BLaER1 (cell line): Measurements from ENCODE around the gene SUFU.

Experiments
- H3K27ac ChIP-seq: shearing (Covaris generic); formaldehyde crosslinking; 2 replicates; pipeline ENCODE4 v1.8.1; 2022
- H3K27me3 ChIP-seq: shearing (Covaris generic); formaldehyde crosslinking; 2 replicates; pipeline ENCODE4 v1.8.1; 2022
- H3K36me3 ChIP-seq: shearing (Covaris generic); formaldehyde crosslinking; 2 replicates; pipeline ENCODE4 v1.8.1; 2022
- H3K4me1 ChIP-seq: shearing (Covaris generic); formaldehyde crosslinking; 2 replicates; pipeline ENCODE4 v1.8.1; 2022
- H3K4me2 ChIP-seq: shearing (Covaris generic); formaldehyde crosslinking; 2 replicates; pipeline ENCODE4 v1.8.1; 2022
- H3K4me3 ChIP-seq: shearing (Covaris generic); formaldehyde crosslinking; 2 replicates; pipeline ENCODE4 v1.8.1; 2022
- H3K9ac ChIP-seq: shearing (Covaris generic); formaldehyde crosslinking; 2 replicates; pipeline ENCODE4 v1.8.1; 2022
- H3K9me3 ChIP-seq: shearing (Covaris generic); formaldehyde crosslinking; 2 replicates; pipeline ENCODE4 v1.8.1; 2022
- H4K20me1 ChIP-seq: shearing (Covaris generic); formaldehyde crosslinking; 2 replicates; pipeline ENCODE4 v1.8.1; 2022
- Cebpa-rat ChIP-seq: shearing (Covaris generic); IDR thresholded peaks from 2 replicates; pipeline ENCODE4 v1.8.1; 2022

SUFU gene

GRCh38 chr10:102621443-102622325, 117.9 kb downstream of the SUFU start:
- H3K4me2 ChIP-seq: peak overlapping the region; percentile 68
- no peak overlapping the region for H3K4me3 ChIP-seq
- H4K20me1 ChIP-seq: no peaks in the 10 kb centered on the region
- H3K4me1 ChIP-seq: peaks cover 73% of the 10 kb centered on the region
- H3K27ac ChIP-seq: peak overlapping the region; percentile 47; the same call in 1 of the 2 replicates
- no peaks in the 10 kb centered on the region for H3K27me3 ChIP-seq
- peaks cover 46% of the 10 kb centered on the region for H3K36me3 ChIP-seq
- TF ChIP-seq Cebpa-rat: no peak
- H3K9me3 ChIP-seq: peaks cover 14% of the 10 kb centered on the region; the same call in 1 of the 2 replicates
- peak overlapping the region; percentile 30; the same call in 1 of the 2 replicates for H3K9ac ChIP-seq

GRCh38 chr10:102624094-102624493, 120.3 kb downstream of the SUFU start:
- peaks cover 14% of the 10 kb centered on the region; the same call in 1 of the 2 replicates for H3K9me3 ChIP-seq
- no peak overlapping the region for H3K9ac ChIP-seq
- peaks cover 30% of the 10 kb centered on the region for H3K36me3 ChIP-seq
- H3K4me1 ChIP-seq: peaks cover 98% of the 10 kb centered on the region
- TF ChIP-seq Cebpa-rat: no peak
- H3K27me3 ChIP-seq: no peaks in the 10 kb centered on the region
- no peaks in the 10 kb centered on the region for H4K20me1 ChIP-seq
- no peak overlapping the region for H3K4me3 ChIP-seq
- no peak overlapping the region for H3K27ac ChIP-seq
- H3K4me2 ChIP-seq: no peak overlapping the region; the same call in 1 of the 2 replicates

GRCh38 chr10:102624751-102625645, 121.2 kb downstream of the SUFU start:
- H3K4me3 ChIP-seq: no peak overlapping the region
- H3K9me3 ChIP-seq: peaks cover 14% of the 10 kb centered on the region; the same call in 1 of the 2 replicates
- no peak for TF ChIP-seq Cebpa-rat
- H3K4me2 ChIP-seq: peak overlapping the region; percentile 66
- peaks cover 21% of the 10 kb centered on the region for H3K36me3 ChIP-seq
- H4K20me1 ChIP-seq: no peaks in the 10 kb centered on the region
- no peak overlapping the region for H3K27ac ChIP-seq
- peaks cover 100% of the 10 kb centered on the region for H3K4me1 ChIP-seq
- H3K27me3 ChIP-seq: no peaks in the 10 kb centered on the region
- no peak overlapping the region for H3K9ac ChIP-seq

- Histone ChIP-seq H3K9ac (no peak overlapping the region), H3K4me1 (peaks cover 99% of the 10 kb centered on the region), H3K36me3 (peaks cover 19% of the 10 kb centered on the region), H3K4me3 (no peak overlapping the region), H3K27ac (0 out of 2 replicates have a peak overlapping the region, but pooled peaks have one; percentile 8), H4K20me1 (no peaks in the 10 kb centered on the region), H3K4me2 (peak overlapping the region; percentile 66), H3K27me3 (no peaks in the 10 kb centered on the region), H3K9me3 (peaks cover 14% of the 10 kb centered on the region; the same call in 1 of the 2 replicates)
- no peak for TF ChIP-seq Cebpa-rat
These were observed 122.4 kb downstream of the SUFU start for GRCh38 chr10:102626026-102626685.

- H3K27ac ChIP-seq: peak overlapping the region; percentile 56
- no peak overlapping the region for H3K4me3 ChIP-seq
- H3K4me2 ChIP-seq: peak overlapping the region; percentile 80; the same call in 1 of the 2 replicates
- no peaks in the 10 kb centered on the region for H4K20me1 ChIP-seq
- peaks cover 29% of the 10 kb centered on the region for H3K36me3 ChIP-seq
- H3K9ac ChIP-seq: peak overlapping the region; percentile 25; the same call in 1 of the 2 replicates
- no peaks in the 10 kb centered on the region for H3K27me3 ChIP-seq
- peaks cover 99% of the 10 kb centered on the region for H3K4me1 ChIP-seq
- peaks cover 14% of the 10 kb centered on the region; the same call in 1 of the 2 replicates for H3K9me3 ChIP-seq
- TF ChIP-seq Cebpa-rat: no peak
These were observed 123.5 kb downstream of the SUFU start for GRCh38 chr10:102627291-102627735.

GRCh38 chr10:102627736-102628293, 124.0 kb downstream of the SUFU start:
- Histone ChIP-seq H3K36me3 (peaks cover 29% of the 10 kb centered on the region), H3K27ac (peak overlapping the region; percentile 56), H3K9me3 (peaks cover 14% of the 10 kb centered on the region; the same call in 1 of the 2 replicates), H3K9ac (peak overlapping the region; percentile 25; the same call in 1 of the 2 replicates), H3K4me1 (peaks cover 99% of the 10 kb centered on the region), H3K4me2 (peak overlapping the region; percentile 80; the same call in 1 of the 2 replicates), H3K4me3 (no peak overlapping the region), H4K20me1 (no peaks in the 10 kb centered on the region), H3K27me3 (no peaks in the 10 kb centered on the region)
- TF ChIP-seq Cebpa-rat: no peak

- H3K27ac ChIP-seq: 0 out of 2 replicates have a peak overlapping the region, but pooled peaks have one; percentile 56
- no peak overlapping the region for H3K9ac ChIP-seq
- H4K20me1 ChIP-seq: no peaks in the 10 kb centered on the region
- peaks cover 29% of the 10 kb centered on the region for H3K36me3 ChIP-seq
- peak overlapping the region; percentile 80 for H3K4me2 ChIP-seq
- H3K9me3 ChIP-seq: peaks cover 10% of the 10 kb centered on the region; the same call in 1 of the 2 replicates
- no peak for TF ChIP-seq Cebpa-rat
- peaks cover 99% of the 10 kb centered on the region for H3K4me1 ChIP-seq
- no peaks in the 10 kb centered on the region for H3K27me3 ChIP-seq
- no peak overlapping the region for H3K4me3 ChIP-seq
These were observed 124.7 kb downstream of the SUFU start for GRCh38 chr10:102628451-102628911.

- Histone ChIP-seq H4K20me1 (no peaks in the 10 kb centered on the region), H3K9ac (peak overlapping the region; percentile 54; the same call in 1 of the 2 replicates), H3K4me3 (no peak overlapping the region), H3K27ac (peak overlapping the region; percentile 68), H3K4me2 (peak overlapping the region; percentile 80), H3K4me1 (peaks cover 99% of the 10 kb centered on the region), H3K36me3 (peaks cover 29% of the 10 kb centered on the region), H3K9me3 (no peaks in the 10 kb centered on the region), H3K27me3 (no peaks in the 10 kb centered on the region)
- no peak for TF ChIP-seq Cebpa-rat
These were observed 126.2 kb downstream of the SUFU start for GRCh38 chr10:102629661-102630614.
